Bronchial epithelial cell (primary cell): ENCODE measurements around the gene PTPN4. TPM values are rescaled to one million over a fixed set of nuclear protein-coding genes. Genes with fewer than 3 reads are reported as not detected.

Experiments
- DNase-seq: peaks from one replicate; pipeline ENCODE4 v3.0.0-alpha.2; 2010; ENCODE audit warnings: low read depth
- FAIRE-seq: peaks from 2 replicates; lab custom pipeline; 2011; peaks lifted over from hg19 to GRCh38; lab: Jason Lieb, UNC
- H3K27me3 ChIP-seq: 2 replicates; pipeline ENCODE4 v1.5.1; 2011; ENCODE audit warnings: low read length; ENCODE audit not compliant: control insufficient read depth, insufficient read depth
- H3K36me3 ChIP-seq: 2 replicates; pipeline ENCODE4 v1.5.1; 2011; ENCODE audit warnings: low read length; ENCODE audit not compliant: control insufficient read depth, insufficient read depth
- H3K4me3 ChIP-seq: 2 replicates; pipeline ENCODE4 v1.5.1; 2011; ENCODE audit warnings: mild to moderate bottlenecking, low read depth, low read length, control low read depth
- total RNA-seq: library from RNA; depleted of rRNA; stranded (reverse); fragments of >200 nt; gene quantifications from 2 replicates; pipeline ENCODE4 v1.2.1, GENCODE V29; 2014
- TF ChIP-seq, protein P1 (sequence below): IDR thresholded peaks from 2 replicates; pipeline ENCODE4 v1.5.1; 2011; ENCODE audit warnings: mild to moderate bottlenecking, moderate library complexity, low read length, control low read depth, inconsistent platforms; ENCODE audit not compliant: insufficient read depth, severe bottlenecking

The PTPN4 gene
- total RNA-seq, 1 donor from 2014 or later = 20.5 TPM

DNA sequence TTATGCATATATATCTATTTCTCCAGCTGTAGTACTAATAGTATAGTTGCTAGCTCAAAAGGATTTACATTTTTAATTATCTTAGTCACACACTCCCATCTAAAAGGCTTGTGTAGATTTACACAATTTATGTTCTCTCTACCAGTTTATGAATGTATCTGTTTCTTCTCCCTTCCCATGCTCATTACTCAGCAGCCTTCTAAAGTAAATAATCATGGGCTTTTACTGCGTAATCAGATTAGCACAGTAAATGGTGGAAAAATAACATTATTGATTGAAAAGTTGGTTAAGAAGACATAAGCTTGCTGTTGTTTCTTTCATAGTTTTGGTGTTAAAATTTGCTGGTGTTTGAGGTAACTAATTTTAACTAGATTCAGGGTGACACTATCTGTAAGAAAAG, 81.8 kb downstream of the PTPN4 start:
- DNase-seq (peak; percentile 15), FAIRE-seq (no peak)
- H3K36me3 ChIP-seq = no peaks in the 10 kb centered on the region
- no peaks in the 10 kb centered on the region for H3K27me3 ChIP-seq
- H3K4me3 ChIP-seq = no peak overlapping the region
- TF ChIP-seq, protein P1, sequence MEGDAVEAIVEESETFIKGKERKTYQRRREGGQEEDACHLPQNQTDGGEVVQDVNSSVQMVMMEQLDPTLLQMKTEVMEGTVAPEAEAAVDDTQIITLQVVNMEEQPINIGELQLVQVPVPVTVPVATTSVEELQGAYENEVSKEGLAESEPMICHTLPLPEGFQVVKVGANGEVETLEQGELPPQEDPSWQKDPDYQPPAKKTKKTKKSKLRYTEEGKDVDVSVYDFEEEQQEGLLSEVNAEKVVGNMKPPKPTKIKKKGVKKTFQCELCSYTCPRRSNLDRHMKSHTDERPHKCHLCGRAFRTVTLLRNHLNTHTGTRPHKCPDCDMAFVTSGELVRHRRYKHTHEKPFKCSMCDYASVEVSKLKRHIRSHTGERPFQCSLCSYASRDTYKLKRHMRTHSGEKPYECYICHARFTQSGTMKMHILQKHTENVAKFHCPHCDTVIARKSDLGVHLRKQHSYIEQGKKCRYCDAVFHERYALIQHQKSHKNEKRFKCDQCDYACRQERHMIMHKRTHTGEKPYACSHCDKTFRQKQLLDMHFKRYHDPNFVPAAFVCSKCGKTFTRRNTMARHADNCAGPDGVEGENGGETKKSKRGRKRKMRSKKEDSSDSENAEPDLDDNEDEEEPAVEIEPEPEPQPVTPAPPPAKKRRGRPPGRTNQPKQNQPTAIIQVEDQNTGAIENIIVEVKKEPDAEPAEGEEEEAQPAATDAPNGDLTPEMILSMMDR = no peak

DNA sequence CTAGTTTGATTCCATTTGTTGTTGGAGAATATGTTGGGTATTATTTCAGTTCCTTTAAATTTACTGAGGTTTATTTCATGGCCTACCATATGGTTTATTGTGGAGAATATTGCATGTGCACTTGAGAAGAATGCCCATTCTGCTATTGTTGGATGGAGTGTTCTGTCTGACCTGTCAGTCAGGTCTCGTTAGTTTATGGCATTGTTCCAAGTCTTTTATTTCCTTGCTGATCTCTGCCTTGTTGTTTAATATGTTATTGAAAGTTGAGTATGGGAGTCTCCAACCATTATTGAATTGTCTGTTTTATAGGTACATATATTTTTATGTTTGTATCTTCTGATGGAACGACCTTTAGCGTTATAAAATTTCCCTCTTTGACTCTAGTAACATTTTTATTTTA, 86.3 kb downstream of the PTPN4 start:
- DNase-seq = peak; percentile 13
- TF ChIP-seq, protein P1 = no peak

DNA sequence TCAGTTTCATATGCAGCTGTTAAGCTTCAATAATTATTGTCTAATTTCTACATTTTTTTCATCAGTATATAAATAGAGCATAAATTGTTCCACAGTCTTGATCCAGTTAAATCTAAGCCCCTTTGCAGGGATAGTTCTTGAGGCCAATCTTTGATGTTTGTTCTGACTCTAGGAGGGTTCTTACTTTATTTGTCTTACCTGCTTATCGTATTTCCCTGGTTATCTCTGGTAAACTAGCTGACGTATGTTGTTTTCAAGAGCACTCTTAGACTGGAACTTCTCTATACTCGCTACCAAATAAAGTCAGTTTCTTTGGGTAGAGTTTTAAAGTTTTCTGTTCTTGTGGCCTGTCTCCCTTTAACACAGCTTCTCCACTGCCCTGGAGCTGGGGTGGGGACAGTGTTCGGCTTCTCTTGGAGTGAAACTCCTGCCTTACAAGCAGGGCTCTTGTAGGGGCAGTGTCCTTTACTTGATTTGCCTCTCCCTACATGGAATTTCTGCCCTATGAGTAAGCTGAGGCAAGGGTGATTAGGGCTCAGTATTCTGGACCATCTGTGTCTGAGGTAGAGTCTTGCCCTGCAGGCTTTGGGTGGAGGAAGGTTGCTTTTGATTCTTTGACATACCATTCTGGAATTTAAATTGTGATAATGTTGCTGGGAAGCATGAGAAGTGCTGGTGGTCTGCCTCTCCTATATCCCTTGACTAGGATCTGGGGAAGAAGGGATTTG, 90.3 kb downstream of the PTPN4 start:
- DNase-seq = peak; percentile 80
- TF ChIP-seq, protein P1 = no peak
- no peak overlapping the region for H3K4me3 ChIP-seq

More for the DNA sequence above, 86.3 kb downstream of the PTPN4 start:
- Histone ChIP-seq H3K27me3 (no peaks in the 10 kb centered on the region), H3K4me3 (no peak overlapping the region), H3K36me3 (no peaks in the 10 kb centered on the region)
- FAIRE-seq = no peak

DNA sequence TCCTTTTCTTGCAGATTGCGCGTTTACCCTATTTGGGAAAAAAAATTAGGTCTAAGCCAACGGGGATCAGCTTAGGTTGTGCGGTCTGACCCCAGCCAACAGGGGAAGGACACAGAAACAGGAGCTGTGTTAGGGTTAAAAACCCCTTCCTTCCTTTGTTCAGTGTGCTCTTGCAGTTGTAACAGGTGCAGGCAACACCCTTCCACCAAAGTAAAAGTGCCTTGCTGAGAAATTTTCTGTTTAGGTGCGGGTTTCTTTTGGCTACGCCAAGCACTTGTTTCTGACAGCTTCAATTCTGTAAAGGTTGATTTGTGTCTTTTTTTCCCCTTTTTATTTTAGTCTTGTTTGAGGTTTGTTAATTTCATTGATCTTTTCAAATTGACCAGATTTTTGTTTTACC, 92.5 kb downstream of the PTPN4 start:
- Histone ChIP-seq H3K36me3 (no peaks in the 10 kb centered on the region), H3K4me3 (no peak overlapping the region), H3K27me3 (no peaks in the 10 kb centered on the region)
- no peak for DNase-seq
- no peak for FAIRE-seq
- TF ChIP-seq, protein P1 = no peak

More for the DNA sequence above, 90.3 kb downstream of the PTPN4 start:
- Histone ChIP-seq H3K27me3 (no peaks in the 10 kb centered on the region), H3K36me3 (no peaks in the 10 kb centered on the region)
- FAIRE-seq = no peak

DNA sequence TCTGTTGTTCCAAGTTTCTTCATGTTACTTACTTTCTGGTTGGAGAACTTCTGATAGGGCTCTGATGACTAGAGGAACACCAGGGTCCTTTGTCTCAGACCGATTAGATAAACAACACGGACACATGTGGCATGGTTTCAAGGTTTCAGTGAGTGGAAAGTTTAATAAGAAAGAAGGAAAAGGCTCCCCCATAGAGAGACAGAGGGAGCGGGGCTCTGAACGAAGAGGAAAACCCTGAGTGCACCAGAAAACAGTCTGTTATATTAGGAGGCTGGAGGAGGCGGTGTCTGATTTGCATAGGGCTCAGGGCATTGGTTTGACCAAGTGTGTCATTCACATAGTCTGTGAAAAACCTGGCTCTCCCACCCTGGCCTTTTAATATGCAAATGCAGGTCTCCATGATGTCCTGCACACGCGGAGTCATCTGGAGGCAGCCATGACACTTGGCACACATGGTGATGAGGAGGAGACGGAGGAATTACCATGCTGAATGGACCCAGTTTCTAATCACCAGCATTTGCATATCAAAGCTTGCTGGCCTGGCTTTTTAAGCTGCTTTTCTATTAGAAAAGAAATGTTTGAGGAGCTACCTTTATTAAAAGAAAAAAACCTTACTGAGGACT, 94.2 kb downstream of the PTPN4 start:
- TF ChIP-seq, protein P1 = no peak
- Histone ChIP-seq H3K27me3 (no peaks in the 10 kb centered on the region), H3K36me3 (no peaks in the 10 kb centered on the region), H3K4me3 (no peak overlapping the region)
- no peak for FAIRE-seq
- no peak for DNase-seq
